H54 (cell line): ENCODE results near the gene PPP6R3.

Source experiments
- DNase-seq: peaks from one replicate; pipeline ENCODE4 v3.0.0; 2011; ENCODE audit warnings: low spot score, mixed read lengths; ENCODE audit not compliant: insufficient read length
- FAIRE-seq: peaks from 3 replicates; lab custom pipeline; 2011; peaks lifted over from hg19 to GRCh38; lab: Jason Lieb, UNC
- POLR2A ChIP-seq: IDR thresholded peaks from 2 replicates; pipeline ENCODE4 v1.6.1; 2011; ENCODE audit warnings: low read depth, mild to moderate bottlenecking, low read length

Gene PPP6R3

GRCh38 chr11:68460741-68461574, at the start of gene PPP6R3:
Gene PPP6R3 (plus strand): TSS chr11:68460752. CDS start chr11:68537665, 76,913 bp downstream.
- DNase-seq: no peak
- peak; percentile 78 for TF ChIP-seq POLR2A
- no peak for FAIRE-seq

GRCh38 chr11:68411501-68411991, 49.0 kb upstream of the PPP6R3 start:
- DNase-seq (no peak), FAIRE-seq (no peak)
- no peak for TF ChIP-seq POLR2A

DNA sequence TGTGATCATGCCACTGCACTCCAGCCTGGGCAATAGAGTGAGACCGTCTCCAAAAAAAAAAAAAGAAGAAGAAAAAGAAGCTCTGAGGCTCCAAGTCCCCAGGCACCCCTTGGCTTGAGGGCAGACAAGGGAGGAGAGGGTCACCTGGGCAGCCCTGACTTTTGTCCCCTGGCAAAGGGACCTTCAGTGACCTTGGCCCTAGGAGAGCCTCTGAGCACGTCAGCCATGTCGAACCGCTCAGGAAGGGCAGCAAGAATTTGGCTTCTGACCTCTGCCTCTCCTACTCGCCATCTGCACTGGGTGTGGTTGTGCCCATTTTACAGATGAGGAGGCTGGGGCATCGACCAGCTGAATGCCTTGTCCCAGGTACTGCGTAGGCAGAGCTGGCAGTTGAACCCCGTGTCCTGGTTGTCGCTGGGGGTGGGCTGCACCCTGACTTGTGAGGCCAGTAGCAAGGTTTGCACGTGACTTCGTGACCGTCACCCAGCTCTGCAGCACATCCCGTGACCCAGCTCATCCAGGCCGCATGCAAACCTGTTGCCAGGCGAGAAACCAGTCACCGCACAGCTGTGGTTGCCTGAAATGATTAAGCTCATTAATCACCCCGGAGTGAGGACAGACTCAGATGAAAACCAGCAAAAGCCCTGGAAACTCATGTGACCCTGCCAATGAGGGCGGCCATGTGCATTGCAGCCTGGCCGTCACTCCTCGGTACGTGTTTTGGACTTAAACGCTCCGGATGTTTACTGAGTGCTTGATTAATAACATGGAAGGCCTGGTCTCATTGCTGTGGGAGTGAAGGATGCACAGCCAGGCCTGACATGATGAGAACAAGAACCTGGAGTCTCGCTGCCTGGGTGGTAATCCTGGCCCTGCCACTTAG, 47.7 kb upstream of the PPP6R3 start:
- no peak for FAIRE-seq
- TF ChIP-seq POLR2A: no peak
- DNase-seq: no peak

- TF ChIP-seq POLR2A: no peak
- FAIRE-seq (no peak), DNase-seq (no peak)
Measured at GRCh38 chr11:68413591-68413999, 47.0 kb upstream of the PPP6R3 start.

- no peak for FAIRE-seq
- no peak for DNase-seq
- TF ChIP-seq POLR2A: no peak
Measured at GRCh38 chr11:68414496-68415221, 45.9 kb upstream of the PPP6R3 start.

DNA sequence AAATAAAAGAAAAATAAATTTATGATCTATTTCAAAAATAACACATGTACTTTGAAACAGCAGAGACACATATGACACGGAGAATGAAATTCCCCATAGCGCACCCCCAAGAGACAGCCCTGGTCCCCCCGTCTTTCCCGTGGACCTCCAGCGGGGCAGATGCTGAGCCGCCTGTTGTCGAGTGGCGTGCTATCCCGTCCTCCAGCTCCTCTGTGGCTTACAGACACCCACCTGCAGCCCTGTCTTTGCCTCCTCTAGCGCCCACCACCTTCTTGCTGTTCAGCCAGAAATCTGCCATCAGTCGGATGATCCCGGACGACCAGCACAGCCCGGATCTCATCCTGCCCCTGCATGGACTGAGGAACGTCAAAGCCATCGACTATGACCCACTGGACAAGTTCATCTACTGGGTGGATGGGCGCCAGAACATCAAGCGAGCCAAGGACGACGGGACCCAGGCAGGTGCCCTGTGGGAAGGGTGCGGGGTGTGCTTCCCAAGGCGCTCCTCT, 44.4 kb upstream of the PPP6R3 start:
- no peak for DNase-seq
- no peak for FAIRE-seq
- no peak for TF ChIP-seq POLR2A

GRCh38 chr11:68418648-68419047, 41.9 kb upstream of the PPP6R3 start:
- DNase-seq (no peak), FAIRE-seq (no peak)
- TF ChIP-seq POLR2A: no peak

DNA sequence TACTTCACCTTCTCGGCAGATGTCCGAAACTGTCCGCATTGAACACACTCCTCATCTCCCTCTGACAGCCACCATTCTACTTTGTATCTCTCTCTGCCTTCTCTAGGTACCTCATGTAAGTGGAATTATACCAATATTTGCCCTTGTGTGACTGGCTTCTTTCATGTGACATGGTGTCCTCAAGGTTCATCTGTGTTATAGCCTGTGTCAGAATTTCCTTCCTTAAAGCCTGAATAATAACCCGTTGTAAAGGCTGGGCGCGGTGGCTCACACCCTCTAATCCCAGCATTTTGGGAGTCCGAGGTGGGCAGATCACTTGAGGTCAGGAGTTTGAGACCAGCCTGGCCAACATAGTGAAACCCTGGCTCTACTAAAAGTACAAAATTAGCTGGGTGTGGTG, 40.4 kb upstream of the PPP6R3 start:
- TF ChIP-seq POLR2A: no peak
- FAIRE-seq: no peak
- DNase-seq: no peak

DNA sequence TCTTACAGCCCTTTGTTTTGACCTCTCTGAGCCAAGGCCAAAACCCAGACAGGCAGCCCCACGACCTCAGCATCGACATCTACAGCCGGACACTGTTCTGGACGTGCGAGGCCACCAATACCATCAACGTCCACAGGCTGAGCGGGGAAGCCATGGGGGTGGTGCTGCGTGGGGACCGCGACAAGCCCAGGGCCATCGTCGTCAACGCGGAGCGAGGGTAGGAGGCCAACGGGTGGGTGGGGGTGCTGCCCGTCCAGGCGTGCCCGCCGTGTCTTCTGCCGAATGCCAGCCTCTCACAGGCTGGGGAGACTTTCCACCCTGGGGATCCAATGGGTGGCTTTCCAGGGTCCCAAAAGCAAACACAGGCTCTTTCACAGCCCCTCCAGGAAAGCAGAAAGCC, 37.1 kb upstream of the PPP6R3 start:
- DNase-seq (no peak), FAIRE-seq (no peak)
- no peak for TF ChIP-seq POLR2A

DNA sequence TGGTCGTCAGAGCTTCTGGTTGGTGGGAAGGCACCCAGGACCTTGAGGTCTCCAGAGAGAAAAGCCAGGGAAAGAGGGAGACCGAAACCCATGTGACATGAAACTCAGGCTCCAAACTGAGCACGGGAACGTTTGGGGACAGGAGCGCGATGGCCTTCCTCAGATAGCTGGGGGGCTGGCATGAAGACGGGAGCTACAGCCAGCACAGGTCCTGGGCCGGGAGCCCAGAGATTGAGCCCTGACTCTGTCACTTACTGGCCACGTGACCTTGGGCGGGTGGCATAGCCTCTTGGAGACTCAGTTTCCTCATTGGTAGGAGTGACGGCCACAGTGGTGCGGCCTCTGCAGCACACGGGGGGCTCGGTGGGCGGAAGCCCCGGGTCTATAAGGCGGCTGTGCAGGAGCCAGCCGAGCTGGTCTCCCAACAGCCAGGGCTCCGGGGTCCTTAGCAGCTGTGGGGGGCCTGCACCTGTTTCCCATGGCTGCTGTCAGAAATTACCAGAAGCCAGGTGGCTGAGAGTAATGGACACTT, 36.4 kb upstream of the PPP6R3 start:
- FAIRE-seq (no peak), DNase-seq (no peak)
- no peak for TF ChIP-seq POLR2A

DNA sequence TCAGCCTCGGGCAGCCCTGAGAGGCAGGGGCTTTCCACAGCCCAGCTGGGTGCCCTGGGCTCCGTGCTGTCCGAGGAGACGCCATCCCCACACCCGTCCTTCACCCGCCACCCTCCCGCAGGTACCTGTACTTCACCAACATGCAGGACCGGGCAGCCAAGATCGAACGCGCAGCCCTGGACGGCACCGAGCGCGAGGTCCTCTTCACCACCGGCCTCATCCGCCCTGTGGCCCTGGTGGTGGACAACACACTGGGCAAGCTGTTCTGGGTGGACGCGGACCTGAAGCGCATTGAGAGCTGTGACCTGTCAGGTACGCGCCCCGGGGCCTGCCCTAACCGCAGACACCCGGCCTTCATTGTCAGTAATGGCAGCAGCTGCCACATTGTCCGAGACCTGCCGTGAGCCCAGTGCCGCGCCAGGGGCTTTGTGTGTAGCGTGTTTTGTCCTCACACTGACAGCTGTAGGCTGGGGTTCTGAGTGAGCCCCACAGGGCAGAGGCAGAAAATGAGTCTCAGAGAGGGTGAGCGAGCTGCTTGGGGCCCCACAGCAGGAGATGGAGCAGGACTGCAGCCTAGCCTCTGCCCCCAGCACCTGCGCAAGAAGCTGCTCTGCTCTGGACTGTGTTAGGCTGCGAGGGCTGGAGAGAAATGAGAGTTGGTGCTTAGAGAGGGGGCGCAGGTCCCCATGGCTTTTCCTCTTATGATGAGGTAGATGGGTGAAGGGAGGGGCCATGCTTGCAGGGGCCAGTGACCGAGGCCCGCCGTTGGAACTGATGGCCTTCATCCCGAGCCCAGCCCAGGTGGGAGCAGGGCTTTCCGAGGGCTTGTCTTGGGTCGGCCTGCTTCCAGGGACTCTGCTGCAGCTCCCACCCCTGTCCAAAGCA, 35.3 kb upstream of the PPP6R3 start:
- FAIRE-seq (no peak), DNase-seq (no peak)
- TF ChIP-seq POLR2A: no peak

DNA sequence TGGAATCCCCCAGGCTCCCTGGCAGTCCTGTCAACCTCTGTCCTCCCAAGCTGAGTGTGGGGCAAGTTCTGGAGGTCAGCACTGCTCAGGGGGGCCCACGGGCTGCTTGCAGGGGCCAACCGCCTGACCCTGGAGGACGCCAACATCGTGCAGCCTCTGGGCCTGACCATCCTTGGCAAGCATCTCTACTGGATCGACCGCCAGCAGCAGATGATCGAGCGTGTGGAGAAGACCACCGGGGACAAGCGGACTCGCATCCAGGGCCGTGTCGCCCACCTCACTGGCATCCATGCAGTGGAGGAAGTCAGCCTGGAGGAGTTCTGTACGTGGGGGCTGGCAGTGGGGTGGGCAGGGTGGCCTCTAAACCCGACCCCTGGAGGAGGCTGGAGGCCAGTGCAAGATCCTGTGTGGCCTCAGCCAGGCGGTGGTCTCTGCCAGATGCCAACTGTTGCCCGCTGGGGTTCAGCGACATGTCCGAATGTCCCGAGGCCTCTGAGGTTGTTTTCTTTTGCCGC, 34.6 kb upstream of the PPP6R3 start:
- no peak for DNase-seq
- no peak for FAIRE-seq
- no peak for TF ChIP-seq POLR2A
